HG02678 (cell line): Measurements from ENCODE around the gene AP2A2.
"Not testable (repeated sequence)": the region's sequence is repeated elsewhere in the genome, so short reads cannot be mapped to it uniquely, and the experiment has no call there.

Source experiments
- ATAC-seq: cut with Tn5 transposase; IDR thresholded peaks from one replicate; pipeline ENCODE4 v1.9.1; 2021; ENCODE audit warnings: mild to moderate bottlenecking, moderate library complexity; ENCODE audit not compliant: unreplicated experiment

Gene AP2A2

GRCh38 chr11:971731-972365 is 46.2 kb downstream of the AP2A2 start:
- no peak for ATAC-seq

- ATAC-seq: no peak
Observed at GRCh38 chr11:972523-973211, 47.0 kb downstream of the AP2A2 start.

- ATAC-seq: no peak
Observed at GRCh38 chr11:973237-973636, 47.6 kb downstream of the AP2A2 start.

- not testable (repeated sequence) for ATAC-seq
Observed at GRCh38 chr11:975376-975775, 49.7 kb downstream of the AP2A2 start.

GRCh38 chr11:975827-976226 is 50.2 kb downstream of the AP2A2 start:
- ATAC-seq: no peak

- ATAC-seq: no peak
Observed at GRCh38 chr11:976431-977160, 50.9 kb downstream of the AP2A2 start.

GRCh38 chr11:977830-978720 is 52.4 kb downstream of the AP2A2 start:
- ATAC-seq: no peak

- ATAC-seq: no peak
Observed at GRCh38 chr11:978781-979180, 53.1 kb downstream of the AP2A2 start.

- ATAC-seq: no peak
Observed at GRCh38 chr11:980438-981357, 55.0 kb downstream of the AP2A2 start.

GRCh38 chr11:981764-982163 is 56.1 kb downstream of the AP2A2 start:
- ATAC-seq: no peak

GRCh38 chr11:984546-984945 is 58.9 kb downstream of the AP2A2 start:
- ATAC-seq: no peak

GRCh38 chr11:985406-985805 is 59.7 kb downstream of the AP2A2 start:
- ATAC-seq: no peak

GRCh38 chr11:985848-986247 is 60.2 kb downstream of the AP2A2 start:
- ATAC-seq: no peak

- no peak for ATAC-seq
Observed at GRCh38 chr11:986270-986951, 60.7 kb downstream of the AP2A2 start.

GRCh38 chr11:986952-987305 is 61.3 kb downstream of the AP2A2 start:
- no peak for ATAC-seq

- no peak for ATAC-seq
Observed at GRCh38 chr11:987671-988070, 62.0 kb downstream of the AP2A2 start.

- ATAC-seq: no peak
Observed at GRCh38 chr11:990101-990500, 64.4 kb downstream of the AP2A2 start.

- ATAC-seq: no peak
Observed at GRCh38 chr11:991034-991433, 65.4 kb downstream of the AP2A2 start.

- no peak for ATAC-seq
Observed at GRCh38 chr11:991711-992307, 66.1 kb downstream of the AP2A2 start.
